Astrocyte (in vitro differentiated cells and primary cell): ENCODE data around the gene OR7A5. TPM values are rescaled to one million over a fixed set of nuclear protein-coding genes. Genes with fewer than 3 reads are reported as not detected.

Experiments used
- DNase-seq: peaks from one replicate; pipeline ENCODE4 v3.0.0-alpha.2; 2010; ENCODE audit warnings: low read depth
- FAIRE-seq: peaks from 2 replicates; lab custom pipeline; 2011; peaks lifted over from hg19 to GRCh38; lab: Jason Lieb, UNC
- H2AFZ ChIP-seq: 2 replicates; pipeline ENCODE4 v1.6.0; 2012; ENCODE audit warnings: low read depth, low read length, inconsistent platforms
- H3K27ac ChIP-seq: 2 replicates; pipeline ENCODE4 v1.5.1; 2011; ENCODE audit warnings: low read depth, low read length, inconsistent platforms
- H3K27me3 ChIP-seq: 2 replicates; pipeline ENCODE4 v1.6.0; 2011; ENCODE audit warnings: low read length, inconsistent platforms; ENCODE audit not compliant: insufficient read depth
- H3K36me3 ChIP-seq: 2 replicates; pipeline ENCODE4 v1.5.1; 2011; ENCODE audit warnings: low read length, inconsistent platforms; ENCODE audit not compliant: insufficient read depth
- H3K4me1 ChIP-seq: 2 replicates; pipeline ENCODE4 v1.5.1; 2011; ENCODE audit warnings: low read length, inconsistent platforms; ENCODE audit not compliant: insufficient read depth
- H3K4me2 ChIP-seq: 2 replicates; pipeline ENCODE4 v1.6.0; 2012; ENCODE audit warnings: low read length, inconsistent platforms
- H3K4me3 ChIP-seq: 2 replicates; pipeline ENCODE4 v1.5.1; 2011; ENCODE audit warnings: low read depth, mild to moderate bottlenecking, low read length, inconsistent platforms; ENCODE audit not compliant: insufficient read depth
- H3K79me2 ChIP-seq: 2 replicates; pipeline ENCODE4 v1.6.0; 2012; ENCODE audit warnings: mild to moderate bottlenecking, low read length, inconsistent platforms; ENCODE audit not compliant: insufficient read depth
- H3K9ac ChIP-seq: 2 replicates; pipeline ENCODE4 v1.6.0; 2012; ENCODE audit warnings: mild to moderate bottlenecking, low read length, inconsistent platforms
- H3K9me3 ChIP-seq: 2 replicates; pipeline ENCODE4 v1.5.1; 2012; ENCODE audit warnings: low read depth, mild to moderate bottlenecking, low read length, inconsistent platforms; ENCODE audit not compliant: insufficient read depth
- H4K20me1 ChIP-seq: 2 replicates; pipeline ENCODE4 v1.6.0; 2012; ENCODE audit warnings: low read length, inconsistent platforms; ENCODE audit not compliant: insufficient read depth
- H3K27ac Mint-ChIP-seq: one replicate; pipeline ENCODE4 v1.8.0; 2021; ENCODE audit warnings: mild to moderate bottlenecking, mixed read lengths; ENCODE audit not compliant: unreplicated experiment
- H3K27me3 Mint-ChIP-seq: one replicate; pipeline ENCODE4 v1.8.0; 2021; ENCODE audit warnings: low read depth, mixed read lengths; ENCODE audit not compliant: unreplicated experiment
- H3K36me3 Mint-ChIP-seq: one replicate; pipeline ENCODE4 v1.8.0; 2021; ENCODE audit warnings: low read depth, mixed read lengths; ENCODE audit not compliant: unreplicated experiment
- H3K4me1 Mint-ChIP-seq: one replicate; pipeline ENCODE4 v1.8.0; 2021; ENCODE audit warnings: low read depth, mixed read lengths; ENCODE audit not compliant: unreplicated experiment
- H3K4me3 Mint-ChIP-seq: one replicate; pipeline ENCODE4 v1.8.0; 2021; ENCODE audit warnings: mild to moderate bottlenecking, moderate library complexity, mixed read lengths; ENCODE audit not compliant: unreplicated experiment
- H3K9me3 Mint-ChIP-seq: one replicate; pipeline ENCODE4 v1.8.0; 2021; ENCODE audit warnings: mild to moderate bottlenecking, mixed read lengths; ENCODE audit not compliant: unreplicated experiment
- CTCF ChIP-seq: IDR thresholded peaks from 2 replicates; pipeline ENCODE4 v1.5.1; 2011; ENCODE audit warnings: low read depth, mild to moderate bottlenecking, inconsistent platforms, low read length, moderate library complexity; ENCODE audit not compliant: insufficient read depth
- EZH2 ChIP-seq: IDR thresholded peaks from 2 replicates; pipeline ENCODE4 v1.6.1; 2012; ENCODE audit warnings: mild to moderate bottlenecking, low read length, inconsistent platforms; ENCODE audit not compliant: insufficient read depth
- total RNA-seq: library from RNA; stranded (reverse); gene quantifications from 2 replicates; pipeline ENCODE4 v1.2.1, GENCODE V29; 2021

The OR7A5 gene
- total RNA-seq, 1 donor from 2014 or later, result not detected

DNA sequence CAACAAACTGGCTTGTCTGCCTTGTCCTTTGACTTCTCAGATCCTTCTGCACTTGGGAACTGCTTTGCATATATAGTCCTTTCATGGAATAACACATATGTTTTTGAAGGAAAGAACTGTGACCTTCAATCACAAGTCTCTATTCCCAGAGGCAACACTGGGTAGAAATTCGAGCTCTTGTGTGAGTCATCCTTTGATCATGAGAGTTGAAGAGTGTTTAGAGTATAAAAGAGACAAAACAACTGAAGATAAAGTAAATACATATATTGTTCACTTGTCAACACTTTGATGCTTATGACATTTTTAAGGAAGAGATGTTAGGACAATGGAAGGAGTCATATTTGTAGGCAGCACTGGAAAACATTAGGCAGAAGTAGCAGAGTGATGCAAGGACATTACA lies 5.2 kb upstream of the OR7A5 start:
- Mint-ChIP-seq H3K9me3 (peaks cover 3% of the 10 kb centered on the region), H3K36me3 (no peaks in the 10 kb centered on the region), H3K4me1 (no peaks in the 10 kb centered on the region), H3K27ac (no peak overlapping the region), H3K27me3 (peaks cover 2% of the 10 kb centered on the region), H3K4me3 (no peak overlapping the region)
- Histone ChIP-seq H3K4me3 (no peak overlapping the region), H2AFZ (no peak overlapping the region), H3K4me2 (no peak overlapping the region), H3K79me2 (no peaks in the 10 kb centered on the region), H3K9ac (no peak overlapping the region), H4K20me1 (no peaks in the 10 kb centered on the region), H3K4me1 (no peaks in the 10 kb centered on the region), H3K27me3 (no peaks in the 10 kb centered on the region), H3K9me3 (peaks cover 3% of the 10 kb centered on the region), H3K36me3 (no peaks in the 10 kb centered on the region), H3K27ac (no peak overlapping the region)
- FAIRE-seq (no peak), DNase-seq (no peak)
- TF ChIP-seq EZH2, result no peak
- TF ChIP-seq CTCF, result no peak

DNA sequence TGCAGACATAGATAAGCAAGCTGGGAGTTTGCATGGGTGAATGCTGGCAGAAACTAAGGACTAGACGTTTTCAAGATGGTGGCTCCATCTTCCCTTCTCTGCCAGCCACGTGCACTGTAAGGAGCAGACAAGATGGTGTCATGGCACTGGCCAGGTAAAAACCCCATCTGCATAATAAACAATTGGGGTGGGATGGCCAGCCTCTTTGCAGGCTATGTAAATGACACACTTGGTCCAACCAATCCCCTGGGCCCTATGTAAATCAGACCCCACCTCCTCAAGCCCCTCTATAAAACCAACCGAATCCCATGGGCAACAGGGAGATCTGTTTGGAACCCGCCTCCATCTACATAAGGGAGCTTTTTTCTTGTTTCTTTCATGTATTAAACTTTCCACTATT lies 2.4 kb upstream of the OR7A5 start:
- Histone ChIP-seq H2AFZ (no peak overlapping the region), H4K20me1 (no peaks in the 10 kb centered on the region), H3K79me2 (no peaks in the 10 kb centered on the region), H3K4me1 (no peaks in the 10 kb centered on the region), H3K9me3 (peaks cover 3% of the 10 kb centered on the region), H3K36me3 (no peaks in the 10 kb centered on the region), H3K9ac (no peak overlapping the region), H3K4me2 (no peak overlapping the region), H3K27ac (no peak overlapping the region), H3K4me3 (no peak overlapping the region), H3K27me3 (no peaks in the 10 kb centered on the region)
- H3K4me1 Mint-ChIP-seq, result no peaks in the 10 kb centered on the region
- no peak overlapping the region for H3K27ac Mint-ChIP-seq
- H3K27me3 Mint-ChIP-seq, result peaks cover 2% of the 10 kb centered on the region
- no peak overlapping the region for H3K4me3 Mint-ChIP-seq
- FAIRE-seq, result no peak
- H3K9me3 Mint-ChIP-seq, result peaks cover 3% of the 10 kb centered on the region
- no peaks in the 10 kb centered on the region for H3K36me3 Mint-ChIP-seq
- DNase-seq, result no peak
- TF ChIP-seq CTCF, result no peak

GRCh38 chr19:14830702-14831101 lies 4.3 kb downstream of the OR7A5 start:
- H3K9me3 Mint-ChIP-seq, result peaks cover 4% of the 10 kb centered on the region
- DNase-seq, result no peak
- Histone ChIP-seq H2AFZ (no peak overlapping the region), H3K4me3 (no peak overlapping the region), H3K79me2 (no peaks in the 10 kb centered on the region), H4K20me1 (no peaks in the 10 kb centered on the region), H3K9ac (no peak overlapping the region), H3K27me3 (no peaks in the 10 kb centered on the region), H3K4me2 (no peak overlapping the region), H3K36me3 (no peaks in the 10 kb centered on the region), H3K4me1 (no peaks in the 10 kb centered on the region), H3K27ac (no peak overlapping the region), H3K9me3 (no peaks in the 10 kb centered on the region)
- FAIRE-seq, result no peak
- no peaks in the 10 kb centered on the region for H3K36me3 Mint-ChIP-seq
- no peak overlapping the region for H3K4me3 Mint-ChIP-seq
- no peak overlapping the region for H3K27ac Mint-ChIP-seq
- TF ChIP-seq CTCF (no peak), EZH2 (no peak)
- peaks cover 6% of the 10 kb centered on the region for H3K27me3 Mint-ChIP-seq
- no peaks in the 10 kb centered on the region for H3K4me1 Mint-ChIP-seq
